ENCODE results near the gene RRBP1.
A peak's percentile ranks its signal among the peaks of the same experiment; 100 is the strongest.

Gene RRBP1

DNA sequence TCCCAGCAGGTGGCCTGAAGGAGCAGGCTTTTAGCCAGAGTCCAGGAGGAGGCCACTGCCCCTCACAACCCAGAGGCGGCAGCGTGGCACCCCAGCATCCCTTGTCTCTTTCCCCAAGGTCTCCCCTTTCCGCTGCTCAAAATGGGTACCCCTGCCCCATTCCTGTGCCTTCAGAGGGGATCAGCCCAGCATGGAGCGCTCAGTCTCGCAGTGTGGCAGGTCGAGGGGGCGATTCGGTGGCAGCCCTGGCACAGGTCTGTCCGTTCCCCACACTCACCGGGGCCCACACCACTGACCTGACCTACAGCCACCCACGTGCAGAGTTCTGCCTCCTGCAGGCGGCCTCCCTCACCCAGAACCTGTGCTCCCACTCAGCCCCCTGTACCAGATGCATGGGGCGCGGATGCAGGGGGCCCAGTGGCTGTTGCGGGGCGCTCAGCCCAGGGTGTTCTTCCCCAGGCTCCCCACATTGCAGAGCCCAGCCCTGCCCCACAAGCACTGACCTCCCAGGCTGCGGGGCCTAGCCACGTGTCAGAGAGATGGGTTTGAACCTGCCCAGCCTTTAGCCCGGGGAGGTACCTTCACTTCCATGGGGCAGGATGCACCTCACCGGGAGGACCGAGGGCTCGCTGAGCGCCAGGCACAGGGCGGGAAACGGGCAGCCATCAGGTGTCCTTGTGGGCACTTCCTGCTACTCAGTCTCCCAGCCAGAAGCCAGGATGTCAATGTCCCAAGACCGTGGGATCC lies 70.3 kb downstream of the RRBP1 start:
- peak; percentile 26 for DNase-seq (ENCODE audit: low read depth)

- DNase-seq (ENCODE audit: low read depth): peak; percentile 25
Measured at GRCh38 chr20:17611290-17611539, 70.8 kb downstream of the RRBP1 start.

DNA sequence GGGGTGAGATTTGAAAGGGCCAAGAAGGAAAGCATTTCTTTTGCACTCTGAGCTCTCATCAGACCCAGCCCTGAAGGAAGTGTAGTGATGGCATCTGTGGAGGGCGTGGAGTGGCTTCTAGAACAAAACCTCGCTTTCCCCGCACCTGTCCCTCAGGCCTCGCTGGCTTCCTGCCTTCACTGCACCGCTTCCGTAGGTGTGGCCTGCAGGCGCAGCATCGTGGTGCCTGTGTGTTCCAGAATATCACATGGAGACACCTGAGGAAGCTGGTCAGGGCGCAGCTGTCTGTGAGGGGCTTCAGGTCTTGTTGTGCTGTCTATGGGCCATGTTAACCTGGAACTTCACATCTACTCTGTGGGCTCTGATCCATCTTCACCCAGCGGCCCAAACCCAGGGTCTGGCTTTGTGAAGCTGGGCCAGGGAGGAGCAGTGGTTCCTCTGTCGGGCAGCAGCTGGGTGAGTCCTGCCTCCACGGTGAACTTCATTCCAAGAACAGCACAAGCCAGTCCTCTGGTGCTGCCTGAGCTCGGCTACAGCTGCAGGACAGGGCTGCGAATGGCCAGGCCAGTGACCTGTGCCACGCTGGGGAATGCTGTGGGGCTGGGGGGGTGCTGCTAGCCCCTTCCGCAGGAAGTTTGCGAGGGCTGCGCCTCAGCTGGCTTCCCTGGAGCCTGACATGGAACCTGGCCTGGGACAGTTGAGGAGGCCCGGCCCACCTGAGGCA lies 71.3 kb downstream of the RRBP1 start:
- peak; percentile 25 for DNase-seq (ENCODE audit: low read depth)

GRCh38 chr20:17609811-17610377 lies 72.1 kb downstream of the RRBP1 start:
- no peak for DNase-seq (ENCODE audit: low read depth)

- DNase-seq (ENCODE audit: low read depth): no peak
Measured at GRCh38 chr20:17608701-17609497, 73.1 kb downstream of the RRBP1 start.

DNA sequence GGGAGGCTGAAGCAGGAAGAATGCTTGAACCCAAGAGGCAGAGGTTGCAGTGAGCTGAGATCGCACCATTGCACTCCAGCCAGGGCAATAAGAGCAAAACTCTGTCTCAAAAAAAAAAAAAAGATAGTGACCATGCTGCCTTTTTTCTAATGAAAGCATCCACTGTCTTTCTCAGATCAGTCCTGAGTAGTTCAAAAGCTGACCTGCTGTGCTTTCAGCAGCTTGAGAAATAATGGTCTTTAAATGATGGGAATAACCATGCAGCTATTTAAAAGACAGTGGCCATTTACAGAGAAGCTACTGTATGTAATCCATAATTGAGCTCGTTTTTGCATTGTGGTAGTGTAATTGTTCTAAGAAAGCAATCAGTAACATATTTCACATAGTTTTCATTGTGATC lies 76.0 kb downstream of the RRBP1 start:
- DNase-seq (ENCODE audit: low read depth): no peak

GRCh38 chr20:17605131-17605660 lies 76.8 kb downstream of the RRBP1 start:
- DNase-seq (ENCODE audit: low read depth): no peak

DNA sequence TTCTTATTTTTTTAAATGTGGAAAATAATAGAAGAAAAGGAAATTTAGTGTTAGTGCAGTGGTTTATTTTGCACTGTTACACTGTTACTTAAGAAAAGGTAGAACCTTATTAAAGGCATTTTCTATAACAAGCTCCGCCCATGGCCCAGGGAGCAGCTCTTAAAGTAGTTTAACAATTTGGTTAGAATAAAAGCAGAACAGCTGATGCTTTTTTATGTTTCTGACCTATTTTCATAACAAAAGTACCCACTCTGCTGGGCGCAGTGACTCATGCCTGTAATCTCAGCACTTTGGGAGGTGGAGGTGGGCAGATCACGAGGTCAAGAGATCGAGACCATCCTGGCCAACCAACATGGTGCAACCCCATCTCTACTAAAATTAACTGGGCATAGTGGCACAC lies 79.5 kb downstream of the RRBP1 start:
- no peak for DNase-seq (ENCODE audit: low read depth)

GRCh38 chr20:17601957-17602356 lies 80.1 kb downstream of the RRBP1 start:
- no peak for DNase-seq (ENCODE audit: low read depth)

- no peak for DNase-seq (ENCODE audit: low read depth)
Measured at GRCh38 chr20:17598013-17598550, 84.0 kb downstream of the RRBP1 start.

- DNase-seq (ENCODE audit: low read depth): no peak
Measured at GRCh38 chr20:17595856-17596255, 86.2 kb downstream of the RRBP1 start.

GRCh38 chr20:17594443-17594842 lies 87.6 kb downstream of the RRBP1 start:
- peak; percentile 45 for DNase-seq (ENCODE audit: low read depth)

DNA sequence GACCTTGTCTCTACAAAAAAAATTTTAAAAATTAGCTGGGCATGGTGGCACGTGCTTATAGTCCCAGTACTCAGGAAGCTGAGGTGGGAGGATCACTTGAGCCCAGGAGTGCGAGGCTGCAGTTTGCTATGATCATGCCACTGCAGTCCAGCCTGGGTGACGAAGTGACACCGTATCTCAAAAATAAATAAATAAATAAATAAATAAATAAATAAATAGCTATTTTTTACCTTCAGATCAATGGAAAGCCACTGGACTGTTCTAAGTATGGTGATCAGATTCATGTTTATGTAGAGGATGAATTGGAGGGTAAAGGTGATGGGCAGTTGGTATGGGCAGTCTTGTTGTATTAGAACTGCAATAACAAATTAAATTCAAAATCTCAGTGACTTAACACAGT lies 88.1 kb downstream of the RRBP1 start:
- no peak for DNase-seq (ENCODE audit: low read depth)

GRCh38 chr20:17590245-17590644 lies 91.8 kb downstream of the RRBP1 start:
- DNase-seq (ENCODE audit: low read depth): no peak

DNA sequence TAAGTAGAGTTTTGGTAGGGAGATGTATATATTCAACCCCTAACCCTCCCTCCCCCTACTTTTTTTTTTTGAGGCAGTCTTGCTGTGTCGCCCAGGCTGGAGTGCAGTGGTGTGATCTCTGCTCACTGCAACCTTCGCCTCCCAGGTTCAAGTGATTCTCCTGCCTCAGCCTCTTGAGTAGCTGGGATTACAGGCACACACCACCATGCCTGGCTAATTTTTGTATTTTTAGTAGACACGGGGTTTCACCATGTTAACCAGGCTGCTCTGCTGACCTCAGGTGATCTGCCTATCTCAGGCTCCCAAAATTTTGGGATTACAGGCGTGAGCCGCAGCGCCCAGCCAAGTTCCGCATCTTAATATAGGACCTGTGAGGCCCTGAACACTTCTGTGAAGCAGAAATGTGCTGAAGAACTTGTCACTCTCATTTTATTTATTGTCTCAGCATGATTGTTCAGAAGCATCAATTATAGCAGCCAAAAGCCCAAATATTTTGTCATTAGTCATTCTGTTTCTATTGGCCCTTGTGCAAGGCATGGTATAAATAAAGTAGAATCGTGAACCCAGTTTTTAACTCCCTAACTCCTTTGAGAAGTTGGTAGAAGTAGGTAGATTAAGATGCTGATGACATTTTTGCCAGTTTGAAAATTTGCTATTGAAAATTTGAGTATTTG lies 92.7 kb downstream of the RRBP1 start:
- DNase-seq (ENCODE audit: low read depth): no peak

- DNase-seq (ENCODE audit: low read depth): no peak
Measured at GRCh38 chr20:17587824-17588223, 94.2 kb downstream of the RRBP1 start.

DNA sequence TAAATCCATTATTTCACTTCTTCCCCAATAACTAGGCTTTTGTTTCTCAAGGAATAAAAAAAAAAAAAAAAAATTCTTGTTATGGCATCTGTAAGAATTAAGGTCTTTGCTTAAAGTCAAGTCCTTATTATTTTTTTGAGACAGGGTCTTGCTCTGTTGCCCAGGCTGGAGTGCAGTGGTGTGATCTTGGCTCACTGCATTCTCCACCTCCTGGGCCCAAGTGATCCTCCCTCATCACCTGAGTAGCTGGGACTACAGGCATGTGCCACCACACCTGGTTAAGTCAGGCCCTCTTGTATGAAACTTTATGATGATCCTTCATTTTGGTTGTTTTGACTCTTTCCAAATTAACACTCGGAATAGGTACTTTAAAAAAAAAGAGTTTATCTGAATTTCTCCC lies 94.9 kb downstream of the RRBP1 start:
- no peak for DNase-seq (ENCODE audit: low read depth)

GRCh38 chr20:17586250-17586649 lies 95.8 kb downstream of the RRBP1 start:
- DNase-seq (ENCODE audit: low read depth): no peak

DNA sequence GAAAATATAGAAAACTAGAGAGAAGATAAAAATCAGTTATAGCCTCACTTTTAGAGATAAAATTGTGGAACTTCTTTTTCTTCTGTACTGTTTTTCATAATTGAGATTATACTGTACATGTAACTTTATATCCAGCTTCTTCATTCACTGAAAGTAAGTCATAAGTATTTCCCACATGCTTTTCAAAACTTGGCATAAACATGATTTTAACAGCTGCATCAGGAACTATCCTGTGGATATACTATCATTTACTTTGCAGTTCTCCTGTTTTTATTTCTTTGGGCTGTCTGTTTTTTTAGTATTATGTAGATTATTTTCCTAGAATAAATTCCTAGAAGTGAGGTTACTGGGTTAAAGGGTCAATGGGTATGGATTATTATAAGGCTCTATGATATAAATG lies 97.4 kb downstream of the RRBP1 start:
- DNase-seq (ENCODE audit: low read depth): no peak

- DNase-seq (ENCODE audit: low read depth): no peak
Measured at GRCh38 chr20:17583126-17583525, 98.9 kb downstream of the RRBP1 start.

DNA sequence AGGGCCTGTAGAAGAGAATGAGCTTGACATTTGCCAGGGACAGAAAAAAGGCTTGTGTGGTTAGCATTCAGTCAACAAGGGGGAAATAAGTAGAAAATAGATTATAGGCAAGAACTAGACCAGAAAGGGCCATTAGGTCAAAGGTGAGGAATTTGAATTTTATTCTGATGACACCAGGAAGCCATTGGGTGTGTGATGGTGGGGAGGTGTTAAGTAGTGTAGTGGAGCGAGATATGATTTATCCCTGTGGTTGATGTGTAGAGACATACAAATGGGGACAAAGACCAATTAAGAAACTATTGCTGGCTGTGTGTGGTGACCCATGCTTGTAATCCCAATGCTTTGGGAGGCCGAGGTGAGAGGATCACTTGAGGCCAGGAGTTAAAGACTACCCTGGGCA lies 101.1 kb downstream of the RRBP1 start:
- no peak for DNase-seq (ENCODE audit: low read depth)

Measured in fibroblast of gingiva (primary cell).